ENCODE measurements around the gene EOGT. TPM values are rescaled to one million over a fixed set of nuclear protein-coding genes. Genes with fewer than 3 reads are reported as not detected.

The EOGT gene
- total RNA-seq, 1 experiment from 2014 or later, result 20.1 TPM

DNA sequence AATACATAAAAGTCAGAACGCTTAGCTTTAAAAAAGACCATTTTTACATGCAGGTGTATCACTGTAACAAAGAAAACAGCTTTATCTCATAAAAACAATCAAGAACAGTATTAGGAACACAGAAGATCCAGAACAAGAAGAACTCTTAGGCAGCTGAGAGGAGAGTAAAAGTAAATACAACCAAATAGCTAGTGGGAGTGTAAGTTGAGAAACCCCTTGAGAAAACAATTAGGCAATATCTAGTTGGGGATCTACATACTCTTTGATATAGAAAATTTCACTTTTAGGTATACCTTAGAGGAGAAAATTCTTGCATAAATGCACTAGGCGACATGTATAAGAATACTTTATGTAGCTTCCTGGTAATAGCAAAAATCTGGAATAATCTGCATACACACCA, 31.1 kb upstream of the EOGT start (continued):
- TF ChIP-seq, protein P1, sequence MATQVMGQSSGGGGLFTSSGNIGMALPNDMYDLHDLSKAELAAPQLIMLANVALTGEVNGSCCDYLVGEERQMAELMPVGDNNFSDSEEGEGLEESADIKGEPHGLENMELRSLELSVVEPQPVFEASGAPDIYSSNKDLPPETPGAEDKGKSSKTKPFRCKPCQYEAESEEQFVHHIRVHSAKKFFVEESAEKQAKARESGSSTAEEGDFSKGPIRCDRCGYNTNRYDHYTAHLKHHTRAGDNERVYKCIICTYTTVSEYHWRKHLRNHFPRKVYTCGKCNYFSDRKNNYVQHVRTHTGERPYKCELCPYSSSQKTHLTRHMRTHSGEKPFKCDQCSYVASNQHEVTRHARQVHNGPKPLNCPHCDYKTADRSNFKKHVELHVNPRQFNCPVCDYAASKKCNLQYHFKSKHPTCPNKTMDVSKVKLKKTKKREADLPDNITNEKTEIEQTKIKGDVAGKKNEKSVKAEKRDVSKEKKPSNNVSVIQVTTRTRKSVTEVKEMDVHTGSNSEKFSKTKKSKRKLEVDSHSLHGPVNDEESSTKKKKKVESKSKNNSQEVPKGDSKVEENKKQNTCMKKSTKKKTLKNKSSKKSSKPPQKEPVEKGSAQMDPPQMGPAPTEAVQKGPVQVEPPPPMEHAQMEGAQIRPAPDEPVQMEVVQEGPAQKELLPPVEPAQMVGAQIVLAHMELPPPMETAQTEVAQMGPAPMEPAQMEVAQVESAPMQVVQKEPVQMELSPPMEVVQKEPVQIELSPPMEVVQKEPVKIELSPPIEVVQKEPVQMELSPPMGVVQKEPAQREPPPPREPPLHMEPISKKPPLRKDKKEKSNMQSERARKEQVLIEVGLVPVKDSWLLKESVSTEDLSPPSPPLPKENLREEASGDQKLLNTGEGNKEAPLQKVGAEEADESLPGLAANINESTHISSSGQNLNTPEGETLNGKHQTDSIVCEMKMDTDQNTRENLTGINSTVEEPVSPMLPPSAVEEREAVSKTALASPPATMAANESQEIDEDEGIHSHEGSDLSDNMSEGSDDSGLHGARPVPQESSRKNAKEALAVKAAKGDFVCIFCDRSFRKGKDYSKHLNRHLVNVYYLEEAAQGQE (IDR thresholded peaks at IDR 0.05; ENCODE audit: low read depth), result no peak

DNA sequence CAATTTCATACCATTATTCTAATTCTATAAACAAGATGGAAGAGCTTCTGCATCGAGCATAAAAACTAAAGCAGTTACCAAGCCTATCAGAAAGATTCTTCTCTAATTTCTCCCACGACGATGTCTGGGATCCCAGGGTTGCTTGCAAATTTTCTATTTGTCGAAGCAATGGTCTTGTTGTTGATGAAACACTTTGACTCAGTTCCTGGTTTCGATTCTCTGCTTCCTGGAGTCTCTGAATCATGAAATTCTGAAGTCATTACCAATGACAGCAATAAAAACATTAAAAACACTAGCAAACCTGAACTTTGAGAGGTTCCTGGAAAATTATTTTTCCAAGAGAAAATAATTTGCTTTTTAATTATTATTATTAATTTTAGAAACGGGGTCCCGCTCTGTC, 20.0 kb upstream of the EOGT start:
- H3K4me1 ChIP-seq (ENCODE audit: control insufficient read depth in 1 of 2, insufficient read depth in 2 of 2, low read length in 2 of 2), result no peaks in the 10 kb centered on the region
- peaks cover 4% of the 10 kb centered on the region; the same call in 1 of the 2 replicates for H4K20me1 ChIP-seq (ENCODE audit: insufficient read depth)
- no peak for ATAC-seq
- no peaks in the 10 kb centered on the region for H3K79me2 ChIP-seq (ENCODE audit: insufficient read depth, low read length)
- H3K36me3 ChIP-seq (ENCODE audit: control insufficient read depth in 1 of 2, insufficient read depth in 2 of 2, low read length in 2 of 2), result peaks cover 21 to 47% of the 10 kb centered on the region in 2 experiments
- H3K27ac ChIP-seq (ENCODE audit: low read depth, low read length), result no peak overlapping the region
- no peak overlapping the region for H2AFZ ChIP-seq (ENCODE audit: low read depth, low read length, poor library complexity, severe bottlenecking)
- no peak for TF ChIP-seq EZH2phosphoT487 (IDR thresholded peaks at IDR 0.05; ENCODE audit: borderline replicate concordance)
- TF ChIP-seq, protein P2, sequence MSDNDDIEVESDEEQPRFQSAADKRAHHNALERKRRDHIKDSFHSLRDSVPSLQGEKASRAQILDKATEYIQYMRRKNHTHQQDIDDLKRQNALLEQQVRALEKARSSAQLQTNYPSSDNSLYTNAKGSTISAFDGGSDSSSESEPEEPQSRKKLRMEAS (IDR thresholded peaks at IDR 0.05), result no peak
- TF ChIP-seq, protein P3, sequence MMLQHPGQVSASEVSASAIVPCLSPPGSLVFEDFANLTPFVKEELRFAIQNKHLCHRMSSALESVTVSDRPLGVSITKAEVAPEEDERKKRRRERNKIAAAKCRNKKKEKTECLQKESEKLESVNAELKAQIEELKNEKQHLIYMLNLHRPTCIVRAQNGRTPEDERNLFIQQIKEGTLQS (IDR thresholded peaks at IDR 0.05), result no peak
- no peak for TF ChIP-seq SP1 (IDR thresholded peaks at IDR 0.05; ENCODE audit: low read depth)
- no peak for TF ChIP-seq FOSL1 (IDR thresholded peaks at IDR 0.05; ENCODE audit: low read depth)
- TF ChIP-seq POLR2AphosphoS5 (IDR thresholded peaks at IDR 0.05; ENCODE audit: low read depth, low read length), result no peak
- TF ChIP-seq YY1 (IDR thresholded peaks at IDR 0.05; ENCODE audit: extremely low read depth, insufficient replicate concordance, low read depth, low read length), result no peak
- TF ChIP-seq JUND (IDR thresholded peaks at IDR 0.05), result no peak
- no peak for TF ChIP-seq RAD21 (IDR thresholded peaks at IDR 0.05; ENCODE audit: low read depth)
- no peak for TF ChIP-seq EGR1 (IDR thresholded peaks at IDR 0.05; ENCODE audit: low read depth)
- no peak for TF ChIP-seq EZH2 (IDR thresholded peaks at IDR 0.05)
- TF ChIP-seq, protein P1 (IDR thresholded peaks at IDR 0.05; ENCODE audit: low read depth), result no peak
- H3K9me3 ChIP-seq (ENCODE audit: control insufficient read depth in 1 of 2, insufficient read depth in 1 of 2, low read depth in 1 of 2, low read length in 2 of 2), result no peaks in the 10 kb centered on the region
- ChIA-PET CTCF (no interaction called here), RAD21 (ENCODE audit: low non-redundant PET in 1 of 2, low total read pairs in 2 of 2, uncharacterized antibody in 2 of 2, unreplicated experiment in 2 of 2) (no interaction called here), POLR2A (no interaction called here)
- intact Hi-C loops (cut with micrococcal nuclease), result no loop called here
- H3K4me3 ChIP-seq (replicated peaks in 1 of 2; ENCODE audit: low read depth in 1 of 2, low read length in 2 of 2), result no peak overlapping the region
- no peak overlapping the region for H3K4me2 ChIP-seq (ENCODE audit: low read length)
- no TSS peak for BruUV-seq (replicated peaks)
- no peak for DNase-seq (ENCODE audit: low read depth, low spot score)
- no peaks in the 10 kb centered on the region for H3K27me3 ChIP-seq (ENCODE audit: insufficient read depth, low read length)
- H3K9me2 ChIP-seq (ENCODE audit: insufficient read depth), result no peaks in the 10 kb centered on the region
- H3K9ac ChIP-seq (ENCODE audit: low read length), result no peak overlapping the region

All from HCT116 (cell line).